Measurements from ENCODE around the gene BRICD5. TPM values are rescaled to one million over a fixed set of nuclear protein-coding genes. Genes with fewer than 3 reads are reported as not detected.

The BRICD5 gene
- total RNA-seq, 3 donors from 2014 or later: 8.4 to 12.3 (median 12.1) TPM

DNA sequence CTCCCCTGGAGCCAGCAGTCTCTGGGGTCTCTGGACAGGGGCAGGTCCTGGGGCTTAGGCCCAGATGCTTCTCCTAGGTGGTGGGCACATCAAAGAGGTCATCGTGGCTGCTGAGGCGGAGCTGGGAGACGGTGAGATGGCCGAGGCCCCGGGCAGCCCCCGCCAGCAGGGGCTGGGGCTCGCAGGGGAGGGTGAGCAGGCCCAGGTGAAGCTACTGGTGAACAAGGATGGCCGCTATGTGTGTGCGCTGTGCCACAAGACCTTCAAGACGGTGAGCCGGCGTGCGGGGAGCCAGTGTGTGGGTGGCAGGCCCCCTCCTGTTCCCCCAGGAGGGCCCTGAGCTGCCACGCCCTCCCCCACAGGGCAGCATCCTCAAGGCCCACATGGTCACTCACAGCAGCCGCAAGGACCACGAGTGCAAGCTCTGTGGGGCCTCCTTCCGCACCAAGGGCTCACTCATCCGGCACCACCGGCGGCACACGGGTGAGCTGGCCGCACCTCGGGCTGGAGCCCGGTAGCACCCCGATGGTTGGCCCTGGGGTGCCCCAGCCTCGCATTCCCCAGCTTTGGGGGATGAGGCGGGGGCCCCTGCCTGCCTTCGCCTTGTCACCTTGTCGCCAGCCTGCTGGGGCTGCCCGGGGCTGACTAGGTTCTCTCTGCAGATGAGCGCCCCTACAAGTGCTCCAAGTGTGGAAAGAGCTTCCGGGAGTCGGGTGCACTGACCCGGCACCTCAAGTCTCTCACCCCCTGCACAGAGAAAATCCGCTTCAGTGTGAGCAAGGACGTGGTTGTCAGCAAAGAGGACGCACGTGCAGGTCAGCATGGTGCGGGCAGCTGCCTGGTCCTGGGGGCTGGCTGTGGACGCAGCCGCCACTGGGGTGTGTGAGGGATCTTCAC, 21.7 kb upstream of the BRICD5 start:
- Histone ChIP-seq H3K36me3 (ENCODE audit: low read depth) (peaks cover 7% of the 10 kb centered on the region), H3K9me3 (no peaks in the 10 kb centered on the region), H3K4me1 (ENCODE audit: low read depth) (peaks cover 18% of the 10 kb centered on the region), H3K4me3 (no peak overlapping the region)
- no peak for TF ChIP-seq CTCF (IDR thresholded peaks at IDR 0.05)
- DNase-seq: no peak
- no peak for ATAC-seq
- intact Hi-C loops (cut with DNase I, micrococcal nuclease): no loop called here

- intact Hi-C loops (cut with DNase I, micrococcal nuclease): no loop called here
- ATAC-seq (no peak), DNase-seq (no peak)
- H3K9me3 ChIP-seq: no peaks in the 10 kb centered on the region
- H3K36me3 ChIP-seq (ENCODE audit: low read depth): peaks cover 7% of the 10 kb centered on the region
- TF ChIP-seq CTCF (IDR thresholded peaks at IDR 0.05): no peak
- no peak overlapping the region for H3K4me3 ChIP-seq
- H3K4me1 ChIP-seq (ENCODE audit: low read depth): peaks cover 12% of the 10 kb centered on the region
Measured at GRCh38 chr16:2231016-2231931, 20.6 kb upstream of the BRICD5 start.

DNA sequence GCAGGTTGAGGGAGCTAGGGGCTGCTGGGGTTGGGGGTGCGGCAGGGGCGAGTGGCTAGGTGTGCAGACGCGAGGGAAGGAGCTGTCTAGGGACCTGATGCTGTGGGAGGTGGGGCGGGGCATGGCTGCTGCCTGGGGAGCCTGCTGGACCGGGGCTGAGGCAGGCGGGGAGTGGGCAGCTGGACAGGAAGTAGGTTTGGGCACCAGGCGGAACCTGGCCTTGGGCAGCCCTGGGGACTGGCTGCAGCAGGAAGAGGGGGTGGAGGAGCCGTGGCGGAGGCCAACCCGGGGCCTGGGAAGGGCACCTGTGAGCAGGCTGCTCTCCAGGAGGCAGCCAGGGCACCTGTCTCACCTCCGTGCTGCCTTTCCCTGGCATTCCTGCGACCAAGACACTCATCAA, 19.7 kb upstream of the BRICD5 start:
- no peak for ATAC-seq
- peaks cover 12% of the 10 kb centered on the region for H3K4me1 ChIP-seq (ENCODE audit: low read depth)
- H3K4me3 ChIP-seq: no peak overlapping the region
- intact Hi-C loops (cut with DNase I, micrococcal nuclease): no loop called here
- peaks cover 7% of the 10 kb centered on the region for H3K36me3 ChIP-seq (ENCODE audit: low read depth)
- H3K9me3 ChIP-seq: no peaks in the 10 kb centered on the region
- TF ChIP-seq CTCF (IDR thresholded peaks at IDR 0.05): no peak
- DNase-seq: no peak

GRCh38 chr16:2229632-2230250, 19.1 kb upstream of the BRICD5 start:
- Histone ChIP-seq H3K4me3 (no peak overlapping the region), H3K36me3 (ENCODE audit: low read depth) (peaks cover 7% of the 10 kb centered on the region), H3K9me3 (no peaks in the 10 kb centered on the region), H3K4me1 (ENCODE audit: low read depth) (peaks cover 17% of the 10 kb centered on the region)
- DNase-seq: no peak
- no peak for TF ChIP-seq CTCF (IDR thresholded peaks at IDR 0.05)
- intact Hi-C loops (cut with DNase I, micrococcal nuclease): no loop called here
- ATAC-seq: no peak

- Histone ChIP-seq H3K4me1 (ENCODE audit: low read depth) (peaks cover 21% of the 10 kb centered on the region), H3K4me3 (no peak overlapping the region), H3K36me3 (ENCODE audit: low read depth) (peaks cover 7% of the 10 kb centered on the region), H3K9me3 (no peaks in the 10 kb centered on the region)
- TF ChIP-seq CTCF (IDR thresholded peaks at IDR 0.05): no peak
- ATAC-seq: no peak
- intact Hi-C loops (cut with DNase I, micrococcal nuclease): no loop called here
- DNase-seq: no peak
Measured at GRCh38 chr16:2229091-2229490, 18.4 kb upstream of the BRICD5 start.

Measured in mucosa of descending colon (tissue), 3 donors.